HepG2 (cell line): Measurements from ENCODE around the gene INAFM1. TPM values are rescaled to one million over a fixed set of nuclear protein-coding genes. Genes with fewer than 3 reads are reported as not detected.

Experiments
- ATF4 ChIP-seq, 2 experiments: fragments of 450-650 bp in 1 of 2; sonication (generic) in 1 of 2; formaldehyde crosslinking; IDR thresholded peaks; 2 replicates each; pipeline versions ENCODE4 v1.5.0 to v1.8.0; 2020 to 2022; ENCODE audit warnings: mild to moderate bottlenecking in 1 of 2, missing genetic modification reagents in 1 of 2
- ELF3 ChIP-seq: IDR thresholded peaks from 2 replicates; pipeline ENCODE4 v1.6.1; 2016; ENCODE audit warnings: missing genetic modification reagents, missing compliant biosample characterization
- ETV6 ChIP-seq: sonication (generic); formaldehyde crosslinking; conservative IDR thresholded peaks from 2 replicates; pipeline ENCODE4 v1.4.0; 2020; ENCODE audit warnings: missing genetic modification reagents
- GPBP1L1 ChIP-seq: sonication (generic); formaldehyde crosslinking; IDR thresholded peaks from 2 replicates; pipeline ENCODE4 v1.5.0; 2020; ENCODE audit warnings: mild to moderate bottlenecking, missing genetic modification reagents
- HOXD1 ChIP-seq: sonication (generic); formaldehyde crosslinking; IDR thresholded peaks from 2 replicates; pipeline ENCODE4 v1.5.0; 2020; ENCODE audit warnings: missing genetic modification reagents
- NPAS2 ChIP-seq: sonication (generic); formaldehyde crosslinking; IDR thresholded peaks from 2 replicates; pipeline ENCODE4 v1.8.0; 2022; ENCODE audit warnings: mild to moderate bottlenecking, missing genetic modification reagents, borderline replicate concordance
- POLR2AphosphoS2 ChIP-seq: IDR thresholded peaks from 2 replicates; pipeline ENCODE4 v1.6.1; 2011; ENCODE audit warnings: low read depth, low read length, improper control_type of control experiment
- PPARG ChIP-seq: conservative IDR thresholded peaks from 2 replicates; pipeline ENCODE4 v1.6.1; 2016; ENCODE audit warnings: missing biosample characterization, missing genetic modification reagents
- RELA ChIP-seq: sonication (generic); formaldehyde crosslinking; IDR thresholded peaks from 2 replicates; pipeline ENCODE4 v1.4.0; 2020; ENCODE audit warnings: missing genetic modification reagents
- ZBTB37 ChIP-seq: sonication (generic); formaldehyde crosslinking; IDR thresholded peaks from 2 replicates; pipeline ENCODE4 v1.4.0; 2020; ENCODE audit warnings: mild to moderate bottlenecking, missing genetic modification reagents
- ZBTB46 ChIP-seq: sonication (generic); formaldehyde crosslinking; IDR thresholded peaks from 2 replicates; pipeline ENCODE4 v1.4.0; 2020; ENCODE audit warnings: mild to moderate bottlenecking, missing genetic modification reagents, borderline replicate concordance
- ZFP36 ChIP-seq: fragments of 150-350 bp; IDR thresholded peaks from 2 replicates; pipeline ENCODE4 v1.6.1; 2018; ENCODE audit warnings: borderline replicate concordance, low read length, low read depth; ENCODE audit not compliant: partially characterized antibody
- ZFP36L1 ChIP-seq: sonication (generic); formaldehyde crosslinking; IDR thresholded peaks from 2 replicates; pipeline ENCODE4 v1.8.0; 2022; ENCODE audit warnings: mild to moderate bottlenecking, missing genetic modification reagents, moderate library complexity
- ZHX2 ChIP-seq, 2 experiments: sonication (generic) in 1 of 2; formaldehyde crosslinking in 1 of 2; IDR thresholded peaks; 2 replicates each; pipeline versions ENCODE4 v1.6.1 to v1.9.0; 2014 to 2022; ENCODE audit warnings: antibody characterized with exemption in 1 of 2, borderline replicate concordance in 1 of 2, inconsistent platforms in 1 of 2, low read depth in 1 of 2, missing genetic modification reagents in 1 of 2
- ZMAT3 ChIP-seq: sonication (generic); formaldehyde crosslinking; conservative IDR thresholded peaks from 2 replicates; pipeline ENCODE4 v1.7.0; 2021; ENCODE audit warnings: missing genetic modification reagents
- ZNF225 ChIP-seq: sonication (generic); formaldehyde crosslinking; IDR thresholded peaks from 2 replicates; pipeline ENCODE4 v1.4.0; 2020; ENCODE audit warnings: mild to moderate bottlenecking, missing genetic modification reagents
- ZNF274 ChIP-seq: sonication (generic); formaldehyde crosslinking; IDR thresholded peaks from 2 replicates; pipeline ENCODE4 v1.5.1; 2020; ENCODE audit warnings: mild to moderate bottlenecking, missing genetic modification reagents
- ZNF333 ChIP-seq: sonication (generic); formaldehyde crosslinking; IDR thresholded peaks from 2 replicates; pipeline ENCODE4 v1.4.0; 2020; ENCODE audit warnings: mild to moderate bottlenecking, missing genetic modification reagents, borderline replicate concordance
- ZNF652 ChIP-seq: IDR thresholded peaks from 2 replicates; pipeline ENCODE4 v1.6.1; 2016; ENCODE audit warnings: low read depth, borderline replicate concordance
- polyA plus RNA-seq, 8 experiments: library from polyadenylated mRNA; depleted of rRNA in 3 of 8; stranded (reverse) in 7 of 8; unstranded in 1 of 8; fragments of >200 nt; fragmentation: Illumina TruSeq in 4 of 8; extraction: Trizol in 4 of 8; gene quantifications; 2 replicates each; pipeline versions ENCODE4 v1.2.1 to v1.2.3, GENCODE V29; 2011 to 2016; ENCODE audit warnings: low read depth in 4 of 8, missing spikeins in 1 of 8, mixed read lengths in 1 of 8; ENCODE audit not compliant: insufficient read depth in 1 of 8
- total RNA-seq, 5 experiments: library from RNA; depleted of rRNA; stranded (reverse); fragments of >200 nt; fragmentation: Illumina TruSeq; extraction: Trizol; gene quantifications; 2 replicates each; pipeline ENCODE4 v1.2.3, GENCODE V29; 2016; ENCODE audit warnings: low read depth in 1 of 5

Gene INAFM1
- total and polyA plus RNA-seq, 2 of the 13 experiments (the other 11 are each of a cell fraction or from before 2014, with no cell fraction given), result 0.88 to 1.9 TPM

GRCh38 chr19:47305309-47305751 lies 30.6 kb downstream of the INAFM1 start (continued):
- no peak for TF ChIP-seq GPBP1L1 (CRISPR knock-in tag)
- 0 out of 4 replicates have a peak, but pooled peaks of 1 of the 2 experiments have one; percentile 49 for TF ChIP-seq ATF4 (CRISPR knock-in tag; IDR thresholded peaks at IDR 0.05)
- TF ChIP-seq ELF3 (CRISPR knock-in tag), result peak; percentile 80
- no peak for TF ChIP-seq ZMAT3 (CRISPR knock-in tag)
- TF ChIP-seq ZFP36, result no peak
- no peak for TF ChIP-seq ZNF333
- TF ChIP-seq ZNF225 (CRISPR knock-in tag), result no peak
- TF ChIP-seq RELA (CRISPR knock-in tag), result no peak
- no peak for TF ChIP-seq ZNF274 (CRISPR knock-in tag)
- TF ChIP-seq ZFP36L1 (CRISPR knock-in tag), result no peak
- TF ChIP-seq PPARG (CRISPR knock-in tag), result peak; percentile 33; the same call in 1 of the 2 replicates
- no peak for TF ChIP-seq HOXD1 (CRISPR knock-in tag)
- no peak for TF ChIP-seq ZHX2 (IDR thresholded peaks at IDR 0.05; ENCODE audit: low read depth)
- TF ChIP-seq ZHX2 (CRISPR knock-in tag; IDR thresholded peaks at IDR 0.05; ENCODE audit: borderline replicate concordance), result no peak
- TF ChIP-seq ETV6 (CRISPR knock-in tag), result no peak
- TF ChIP-seq ZNF652, result peak; percentile 31; the same call in 1 of the 2 replicates
- TF ChIP-seq ZBTB46 (CRISPR knock-in tag), result no peak
- no peak for TF ChIP-seq NPAS2 (CRISPR knock-in tag)
- TF ChIP-seq POLR2AphosphoS2, result no peak
- no peak for TF ChIP-seq ZBTB37 (CRISPR knock-in tag)
